Astrocyte (in vitro differentiated cells and primary cell): ENCODE measurements around the gene IL4R. TPM values are rescaled to one million over a fixed set of nuclear protein-coding genes. Genes with fewer than 3 reads are reported as not detected.

Experiments
- DNase-seq: peaks from one replicate; pipeline ENCODE4 v3.0.0-alpha.2; 2010; ENCODE audit warnings: low read depth
- FAIRE-seq: peaks from 2 replicates; lab custom pipeline; 2011; peaks lifted over from hg19 to GRCh38; lab: Jason Lieb, UNC
- H2AFZ ChIP-seq: 2 replicates; pipeline ENCODE4 v1.6.0; 2012; ENCODE audit warnings: low read depth, low read length, inconsistent platforms
- H3K27ac ChIP-seq: 2 replicates; pipeline ENCODE4 v1.5.1; 2011; ENCODE audit warnings: low read depth, low read length, inconsistent platforms
- H3K27me3 ChIP-seq: 2 replicates; pipeline ENCODE4 v1.6.0; 2011; ENCODE audit warnings: low read length, inconsistent platforms; ENCODE audit not compliant: insufficient read depth
- H3K36me3 ChIP-seq: 2 replicates; pipeline ENCODE4 v1.5.1; 2011; ENCODE audit warnings: low read length, inconsistent platforms; ENCODE audit not compliant: insufficient read depth
- H3K4me1 ChIP-seq: 2 replicates; pipeline ENCODE4 v1.5.1; 2011; ENCODE audit warnings: low read length, inconsistent platforms; ENCODE audit not compliant: insufficient read depth
- H3K4me2 ChIP-seq: 2 replicates; pipeline ENCODE4 v1.6.0; 2012; ENCODE audit warnings: low read length, inconsistent platforms
- H3K4me3 ChIP-seq: 2 replicates; pipeline ENCODE4 v1.5.1; 2011; ENCODE audit warnings: low read depth, mild to moderate bottlenecking, low read length, inconsistent platforms; ENCODE audit not compliant: insufficient read depth
- H3K79me2 ChIP-seq: 2 replicates; pipeline ENCODE4 v1.6.0; 2012; ENCODE audit warnings: mild to moderate bottlenecking, low read length, inconsistent platforms; ENCODE audit not compliant: insufficient read depth
- H3K9ac ChIP-seq: 2 replicates; pipeline ENCODE4 v1.6.0; 2012; ENCODE audit warnings: mild to moderate bottlenecking, low read length, inconsistent platforms
- H3K9me3 ChIP-seq: 2 replicates; pipeline ENCODE4 v1.5.1; 2012; ENCODE audit warnings: low read depth, mild to moderate bottlenecking, low read length, inconsistent platforms; ENCODE audit not compliant: insufficient read depth
- H4K20me1 ChIP-seq: 2 replicates; pipeline ENCODE4 v1.6.0; 2012; ENCODE audit warnings: low read length, inconsistent platforms; ENCODE audit not compliant: insufficient read depth
- H3K27ac Mint-ChIP-seq: one replicate; pipeline ENCODE4 v1.8.0; 2021; ENCODE audit warnings: mild to moderate bottlenecking, mixed read lengths; ENCODE audit not compliant: unreplicated experiment
- H3K27me3 Mint-ChIP-seq: one replicate; pipeline ENCODE4 v1.8.0; 2021; ENCODE audit warnings: low read depth, mixed read lengths; ENCODE audit not compliant: unreplicated experiment
- H3K36me3 Mint-ChIP-seq: one replicate; pipeline ENCODE4 v1.8.0; 2021; ENCODE audit warnings: low read depth, mixed read lengths; ENCODE audit not compliant: unreplicated experiment
- H3K4me1 Mint-ChIP-seq: one replicate; pipeline ENCODE4 v1.8.0; 2021; ENCODE audit warnings: low read depth, mixed read lengths; ENCODE audit not compliant: unreplicated experiment
- H3K4me3 Mint-ChIP-seq: one replicate; pipeline ENCODE4 v1.8.0; 2021; ENCODE audit warnings: mild to moderate bottlenecking, moderate library complexity, mixed read lengths; ENCODE audit not compliant: unreplicated experiment
- H3K9me3 Mint-ChIP-seq: one replicate; pipeline ENCODE4 v1.8.0; 2021; ENCODE audit warnings: mild to moderate bottlenecking, mixed read lengths; ENCODE audit not compliant: unreplicated experiment
- EZH2 ChIP-seq: IDR thresholded peaks from 2 replicates; pipeline ENCODE4 v1.6.1; 2012; ENCODE audit warnings: mild to moderate bottlenecking, low read length, inconsistent platforms; ENCODE audit not compliant: insufficient read depth
- total RNA-seq: library from RNA; stranded (reverse); gene quantifications from 2 replicates; pipeline ENCODE4 v1.2.1, GENCODE V29; 2021
- TF ChIP-seq, protein P1 (sequence below): IDR thresholded peaks from 2 replicates; pipeline ENCODE4 v1.5.1; 2011; ENCODE audit warnings: low read depth, mild to moderate bottlenecking, inconsistent platforms, low read length, moderate library complexity; ENCODE audit not compliant: insufficient read depth

Gene IL4R
- total RNA-seq, 1 donor from 2014 or later: 17.5 TPM

DNA sequence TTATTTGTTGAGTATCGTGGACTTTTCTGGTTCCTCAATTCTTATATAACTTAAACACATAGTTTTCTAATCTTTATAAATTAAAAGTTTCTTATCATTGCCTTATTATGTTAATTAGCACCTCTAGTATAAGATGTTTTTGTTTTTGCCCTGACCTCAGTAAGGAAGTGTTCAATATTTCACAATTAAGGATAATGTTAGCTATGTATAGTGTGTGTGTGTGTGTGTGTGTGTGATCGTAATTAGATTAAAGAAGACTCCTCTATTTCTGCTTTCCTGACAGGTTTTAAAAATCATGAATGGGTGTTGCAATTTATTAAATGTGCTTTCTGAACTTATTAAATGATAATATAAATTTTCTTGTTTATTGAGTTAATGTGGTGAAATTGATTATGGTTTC is 100.2 kb downstream of the IL4R start:
- no peaks in the 10 kb centered on the region for H3K36me3 ChIP-seq
- no peak overlapping the region for H3K27ac ChIP-seq
- no peaks in the 10 kb centered on the region for H3K27me3 ChIP-seq
- H3K4me2 ChIP-seq: no peak overlapping the region
- TF ChIP-seq EZH2: no peak
- TF ChIP-seq, protein P1, sequence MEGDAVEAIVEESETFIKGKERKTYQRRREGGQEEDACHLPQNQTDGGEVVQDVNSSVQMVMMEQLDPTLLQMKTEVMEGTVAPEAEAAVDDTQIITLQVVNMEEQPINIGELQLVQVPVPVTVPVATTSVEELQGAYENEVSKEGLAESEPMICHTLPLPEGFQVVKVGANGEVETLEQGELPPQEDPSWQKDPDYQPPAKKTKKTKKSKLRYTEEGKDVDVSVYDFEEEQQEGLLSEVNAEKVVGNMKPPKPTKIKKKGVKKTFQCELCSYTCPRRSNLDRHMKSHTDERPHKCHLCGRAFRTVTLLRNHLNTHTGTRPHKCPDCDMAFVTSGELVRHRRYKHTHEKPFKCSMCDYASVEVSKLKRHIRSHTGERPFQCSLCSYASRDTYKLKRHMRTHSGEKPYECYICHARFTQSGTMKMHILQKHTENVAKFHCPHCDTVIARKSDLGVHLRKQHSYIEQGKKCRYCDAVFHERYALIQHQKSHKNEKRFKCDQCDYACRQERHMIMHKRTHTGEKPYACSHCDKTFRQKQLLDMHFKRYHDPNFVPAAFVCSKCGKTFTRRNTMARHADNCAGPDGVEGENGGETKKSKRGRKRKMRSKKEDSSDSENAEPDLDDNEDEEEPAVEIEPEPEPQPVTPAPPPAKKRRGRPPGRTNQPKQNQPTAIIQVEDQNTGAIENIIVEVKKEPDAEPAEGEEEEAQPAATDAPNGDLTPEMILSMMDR: no peak
- no peaks in the 10 kb centered on the region for H3K79me2 ChIP-seq
- H3K9ac ChIP-seq: no peak overlapping the region
- H3K9me3 Mint-ChIP-seq: peaks cover 5% of the 10 kb centered on the region
- no peaks in the 10 kb centered on the region for H4K20me1 ChIP-seq
- no peaks in the 10 kb centered on the region for H3K4me1 Mint-ChIP-seq
- DNase-seq (no peak), FAIRE-seq (no peak)
- no peak overlapping the region for H2AFZ ChIP-seq
- H3K4me3 Mint-ChIP-seq: no peak overlapping the region
- H3K4me3 ChIP-seq: no peak overlapping the region
- no peak overlapping the region for H3K27ac Mint-ChIP-seq
- no peaks in the 10 kb centered on the region for H3K9me3 ChIP-seq
- H3K36me3 Mint-ChIP-seq: no peaks in the 10 kb centered on the region
- H3K27me3 Mint-ChIP-seq: peaks cover 4% of the 10 kb centered on the region
- no peaks in the 10 kb centered on the region for H3K4me1 ChIP-seq

Other genes starting within 250 kb of the IL4R start
- gene C16orf82, start 247.0 kb upstream of the IL4R start, total RNA-seq: not detected in 2 replicates
- gene KDM8, start 110.4 kb upstream of the IL4R start, total RNA-seq: 3.4 and 4.3 TPM in 2 replicates
- 12.1 and 13.9 TPM in 2 replicates for gene NSMCE1, start 45.2 kb upstream of the IL4R start, total RNA-seq
- gene IL21R, start 88.2 kb downstream of the IL4R start, total RNA-seq: 1.8 and 3.0 TPM in 2 replicates
- gene GTF3C1, start 235.9 kb downstream of the IL4R start, total RNA-seq: 103 TPM in 2 replicates
- gene KATNIP, start 236.2 kb downstream of the IL4R start, total RNA-seq: 18.1 and 21.1 TPM in 2 replicates